ENCODE data around the gene L3MBTL4.
A peak's percentile ranks its signal among the peaks of the same experiment; 100 is the strongest.

L3MBTL4 gene

GRCh38 chr18:6018671-6019070 is 396.0 kb downstream of the L3MBTL4 start:
- no peak for DNase-seq

- no peak for DNase-seq
These were observed 397.5 kb downstream of the L3MBTL4 start for GRCh38 chr18:6017171-6017570.

- DNase-seq, result no peak
These were observed 399.3 kb downstream of the L3MBTL4 start for GRCh38 chr18:6015364-6015763.

- DNase-seq, result no peak
These were observed 401.4 kb downstream of the L3MBTL4 start for GRCh38 chr18:6013171-6013810.

- no peak for DNase-seq
These were observed 403.8 kb downstream of the L3MBTL4 start for GRCh38 chr18:6010921-6011320.

GRCh38 chr18:6010284-6010683 is 404.4 kb downstream of the L3MBTL4 start:
- no peak for DNase-seq

GRCh38 chr18:6009756-6010155 is 405.0 kb downstream of the L3MBTL4 start:
- no peak for DNase-seq

GRCh38 chr18:6004683-6005082 is 410.0 kb downstream of the L3MBTL4 start:
- DNase-seq, result peak; percentile 62

GRCh38 chr18:6004119-6004518 is 410.6 kb downstream of the L3MBTL4 start:
- no peak for DNase-seq

- no peak for DNase-seq
These were observed 412.8 kb downstream of the L3MBTL4 start for GRCh38 chr18:6001867-6002266.

- DNase-seq, result no peak
These were observed 415.8 kb downstream of the L3MBTL4 start for GRCh38 chr18:5998907-5999306.

GRCh38 chr18:5998166-5998881 is 416.4 kb downstream of the L3MBTL4 start:
- no peak for DNase-seq

- no peak for DNase-seq
These were observed 417.4 kb downstream of the L3MBTL4 start for GRCh38 chr18:5997361-5997760.

- DNase-seq, result no peak
These were observed 419.1 kb downstream of the L3MBTL4 start for GRCh38 chr18:5995626-5996025.

- no peak for DNase-seq
These were observed 420.8 kb downstream of the L3MBTL4 start for GRCh38 chr18:5993938-5994337.

GRCh38 chr18:5992381-5992780 is 422.3 kb downstream of the L3MBTL4 start:
- no peak for DNase-seq

GRCh38 chr18:5987249-5987648 is 427.5 kb downstream of the L3MBTL4 start:
- no peak for DNase-seq

GRCh38 chr18:5986257-5986931 is 428.3 kb downstream of the L3MBTL4 start:
- DNase-seq, result no peak

GRCh38 chr18:5984245-5984644 is 430.5 kb downstream of the L3MBTL4 start:
- peak; percentile 52 for DNase-seq

- no peak for DNase-seq
These were observed 431.2 kb downstream of the L3MBTL4 start for GRCh38 chr18:5983488-5983887.

- no peak for DNase-seq
These were observed 432.4 kb downstream of the L3MBTL4 start for GRCh38 chr18:5982332-5982731.

GRCh38 chr18:5980721-5981120 is 434.0 kb downstream of the L3MBTL4 start:
- no peak for DNase-seq

GRCh38 chr18:5979971-5980457 is 434.7 kb downstream of the L3MBTL4 start:
- no peak for DNase-seq
